Keratinocyte (primary cell): ENCODE data around the gene RAET1G. TPM values are rescaled to one million over a fixed set of nuclear protein-coding genes. Genes with fewer than 3 reads are reported as not detected.
"Not testable (repeated sequence)": the region's sequence is repeated elsewhere in the genome, so short reads cannot be mapped to it uniquely, and the experiment has no call there.

Source experiments
- DNase-seq: peaks from one replicate; pipeline ENCODE4 v3.0.0-alpha.2; 2011; ENCODE audit warnings: low read depth, missing footprints, low spot score
- FAIRE-seq: peaks from 2 replicates; lab custom pipeline; 2011; peaks lifted over from hg19 to GRCh38; lab: Jason Lieb, UNC
- H2AFZ ChIP-seq: 2 replicates; pipeline ENCODE4 v1.6.0; 2012; ENCODE audit warnings: low read length, control low read depth, inconsistent platforms; ENCODE audit not compliant: control insufficient read depth
- H3K27ac ChIP-seq: 2 replicates; pipeline ENCODE4 v1.5.1; 2011; ENCODE audit warnings: low read length; ENCODE audit not compliant: control insufficient read depth, insufficient read depth
- H3K27me3 ChIP-seq: 3 replicates; pipeline ENCODE4 v1.6.0; 2011; ENCODE audit warnings: low read length; ENCODE audit not compliant: control insufficient read depth, insufficient read depth; ENCODE audit errors: extremely low read depth
- H3K36me3 ChIP-seq, 2 experiments: 2 replicates in 1 of 2; 3 replicates in 1 of 2; pipeline ENCODE4 v1.5.1; 2011; ENCODE audit warnings: low read length in 2 of 2, mild to moderate bottlenecking in 1 of 2; ENCODE audit not compliant: control insufficient read depth in 2 of 2, insufficient read depth in 2 of 2; ENCODE audit errors: extremely low read depth in 1 of 2
- H3K4me1 ChIP-seq: 3 replicates; pipeline ENCODE4 v1.5.1; 2011; ENCODE audit warnings: low read length; ENCODE audit not compliant: control insufficient read depth, insufficient read depth; ENCODE audit errors: extremely low read depth
- H3K4me2 ChIP-seq: 3 replicates; pipeline ENCODE4 v1.6.0; 2011; ENCODE audit warnings: low read depth, low read length; ENCODE audit not compliant: control insufficient read depth, insufficient read depth; ENCODE audit errors: extremely low read depth
- H3K4me3 ChIP-seq, 3 experiments: fragments of 200-600 bp in 1 of 3; sonication (generic) in 1 of 3; 2 replicates in 2 of 3; 3 replicates in 1 of 3; pipeline ENCODE4 v1.5.1; 2011 to 2016; ENCODE audit warnings: low read length in 3 of 3, mild to moderate bottlenecking in 3 of 3, control low read depth in 2 of 3, inconsistent platforms in 1 of 3, low read depth in 1 of 3, mixed read lengths in 1 of 3, mixed run types in 1 of 3, moderate library complexity in 1 of 3; ENCODE audit not compliant: control insufficient read depth in 2 of 3, insufficient read depth in 2 of 3; ENCODE audit errors: extremely low read depth in 1 of 3
- H3K79me2 ChIP-seq: 2 replicates; pipeline ENCODE4 v1.6.0; 2012; ENCODE audit warnings: low read length; ENCODE audit not compliant: control insufficient read depth, insufficient read depth
- H3K9ac ChIP-seq: 3 replicates; pipeline ENCODE4 v1.6.0; 2011; ENCODE audit warnings: low read length; ENCODE audit not compliant: control insufficient read depth, insufficient read depth; ENCODE audit errors: extremely low read depth
- H3K9me1 ChIP-seq: 3 replicates; pipeline ENCODE4 v1.6.0; 2011; ENCODE audit warnings: low read length; ENCODE audit not compliant: control insufficient read depth, insufficient read depth; ENCODE audit errors: extremely low read depth
- H3K9me3 ChIP-seq: 2 replicates; pipeline ENCODE4 v1.5.1; 2012; ENCODE audit warnings: low read depth, low read length; ENCODE audit not compliant: control insufficient read depth
- H4K20me1 ChIP-seq: 3 replicates; pipeline ENCODE4 v1.6.0; 2011; ENCODE audit warnings: low read length; ENCODE audit not compliant: control insufficient read depth, insufficient read depth; ENCODE audit errors: extremely low read depth
- EZH2 ChIP-seq: IDR thresholded peaks from one replicate; pipeline ENCODE4 v1.6.1; 2012; ENCODE audit warnings: inconsistent platforms, mild to moderate bottlenecking, low read length, moderate library complexity
- dilution Hi-C: fragments of 300-500 bp; cut with MboI; formaldehyde crosslinking; loops from one replicate; pipeline ENCODE4 v1.7.0; 2020; ENCODE audit warnings: low sequenced_read_pairs; ENCODE audit not compliant: extremely low pct_ligation_motif_present
- polyA plus RNA-seq, 5 experiments: library from polyadenylated mRNA; depleted of rRNA in 3 of 5; stranded (reverse) in 3 of 5; stranded (forward) in 1 of 5; unstranded in 1 of 5; fragments of >200 nt; gene quantifications; 1 replicate in 1 of 5; 2 replicates in 3 of 5; 3 replicates in 1 of 5; pipeline versions ENCODE4 v1.2.1 to v1.2.3, GENCODE V29; 2011 to 2012; ENCODE audit warnings: missing spikeins in 2 of 5, low read depth in 1 of 5, low replicate concordance in 1 of 5
- TF ChIP-seq, protein P1 (sequence below), 3 experiments: IDR thresholded peaks in 1 of 3; conservative IDR thresholded peaks in 1 of 3; optimal IDR thresholded peaks in 1 of 3; 2 replicates in 2 of 3; 3 replicates in 1 of 3; pipeline versions ENCODE3 to v1.5.1; 2011; ENCODE audit warnings: low read length in 3 of 3, mild to moderate bottlenecking in 3 of 3, moderate library complexity in 2 of 3, control low read depth in 1 of 3, inconsistent platforms in 1 of 3; ENCODE audit not compliant: insufficient read depth in 2 of 3; ENCODE audit errors: extremely low read depth in 1 of 3

The RAET1G gene
- polyA plus RNA-seq, 1 donor (not counting 4 experiments of a cell fraction or from before 2014, with no cell fraction given): 16.4 TPM

DNA sequence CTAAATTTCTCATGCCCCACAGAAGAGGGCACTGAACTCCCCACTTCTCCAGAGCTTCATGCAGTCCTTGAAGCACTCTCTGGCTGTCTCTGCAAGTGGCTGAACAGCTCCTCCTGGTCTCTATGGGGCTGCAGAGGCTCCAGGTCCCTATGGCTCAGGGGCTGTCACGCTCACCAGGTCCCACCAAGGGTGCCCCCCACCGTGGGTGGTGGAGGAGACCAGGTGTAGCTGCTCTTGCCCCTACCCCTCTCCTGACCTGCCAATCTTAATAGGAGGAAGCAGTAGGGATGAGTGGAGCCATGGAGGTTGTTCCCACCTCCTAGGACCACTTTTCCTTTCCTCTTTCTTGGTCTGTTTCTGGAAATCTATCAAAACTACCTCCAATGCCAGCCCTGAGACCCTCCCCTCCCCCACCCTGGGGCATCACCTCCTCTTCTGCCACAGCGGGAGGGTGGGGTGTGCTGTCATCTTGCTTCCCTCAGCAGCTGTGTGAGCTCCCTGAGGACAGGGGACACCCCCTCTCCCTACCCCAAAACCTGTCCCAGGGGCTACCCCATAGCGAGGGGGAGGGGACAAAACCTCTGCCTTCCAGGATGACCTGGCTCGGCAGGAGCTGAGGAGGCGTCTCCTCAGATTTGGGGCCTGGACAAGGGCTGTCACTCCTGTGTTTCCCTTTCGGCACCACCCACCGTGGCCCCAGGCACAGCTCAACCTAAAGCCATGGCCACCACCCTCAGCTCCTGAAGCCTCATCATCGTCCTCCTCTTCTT is 13.0 kb downstream of the RAET1G start:
- no peak for FAIRE-seq
- Histone ChIP-seq H2AFZ (no peak overlapping the region), H3K9ac (no peak overlapping the region), H3K4me2 (no peak overlapping the region), H3K4me3 (no peak overlapping the region), H3K27me3 (no peaks in the 10 kb centered on the region), H3K4me1 (no peaks in the 10 kb centered on the region), H3K27ac (no peak overlapping the region), H3K79me2 (no peaks in the 10 kb centered on the region), H3K36me3 (no peaks in the 10 kb centered on the region), H3K9me1 (no peaks in the 10 kb centered on the region), H3K9me3 (peaks cover 1% of the 10 kb centered on the region), H4K20me1 (no peaks in the 10 kb centered on the region)
- no peak for TF ChIP-seq EZH2
- TF ChIP-seq, protein P1, sequence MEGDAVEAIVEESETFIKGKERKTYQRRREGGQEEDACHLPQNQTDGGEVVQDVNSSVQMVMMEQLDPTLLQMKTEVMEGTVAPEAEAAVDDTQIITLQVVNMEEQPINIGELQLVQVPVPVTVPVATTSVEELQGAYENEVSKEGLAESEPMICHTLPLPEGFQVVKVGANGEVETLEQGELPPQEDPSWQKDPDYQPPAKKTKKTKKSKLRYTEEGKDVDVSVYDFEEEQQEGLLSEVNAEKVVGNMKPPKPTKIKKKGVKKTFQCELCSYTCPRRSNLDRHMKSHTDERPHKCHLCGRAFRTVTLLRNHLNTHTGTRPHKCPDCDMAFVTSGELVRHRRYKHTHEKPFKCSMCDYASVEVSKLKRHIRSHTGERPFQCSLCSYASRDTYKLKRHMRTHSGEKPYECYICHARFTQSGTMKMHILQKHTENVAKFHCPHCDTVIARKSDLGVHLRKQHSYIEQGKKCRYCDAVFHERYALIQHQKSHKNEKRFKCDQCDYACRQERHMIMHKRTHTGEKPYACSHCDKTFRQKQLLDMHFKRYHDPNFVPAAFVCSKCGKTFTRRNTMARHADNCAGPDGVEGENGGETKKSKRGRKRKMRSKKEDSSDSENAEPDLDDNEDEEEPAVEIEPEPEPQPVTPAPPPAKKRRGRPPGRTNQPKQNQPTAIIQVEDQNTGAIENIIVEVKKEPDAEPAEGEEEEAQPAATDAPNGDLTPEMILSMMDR (optimal IDR thresholded peaks at IDR 0.05 in 1 of 3, IDR thresholded peaks at IDR 0.05 in 1 of 3, conservative IDR thresholded peaks at IDR 0.05 in 1 of 3; ENCODE audit: extremely low read depth in 1 of 3, insufficient read depth in 2 of 3, low read length in 3 of 3): no peak
- dilution Hi-C loops: no loop called here
- no peak for DNase-seq

DNA sequence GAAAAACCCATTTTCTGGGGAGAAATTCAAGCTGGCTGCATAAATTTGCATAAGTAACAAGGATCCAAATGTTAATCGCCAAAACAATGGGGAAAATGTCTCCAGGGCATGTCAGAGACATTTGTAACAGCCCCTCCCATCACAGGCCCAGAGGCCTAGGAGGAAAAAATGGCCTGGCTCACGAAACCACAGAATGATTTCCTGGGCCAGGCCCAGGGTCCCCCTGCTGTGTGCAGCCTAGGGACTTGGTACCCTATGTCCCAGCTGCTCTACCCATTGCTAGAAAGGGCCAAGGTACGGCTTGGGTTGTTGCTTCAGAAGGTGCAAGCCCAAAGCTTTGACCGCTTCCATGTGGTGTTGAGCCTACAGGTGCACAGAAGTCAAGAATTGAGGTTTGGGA is 14.4 kb downstream of the RAET1G start:
- dilution Hi-C loops, DNase-seq, H3K36me3 ChIP-seq, H2AFZ ChIP-seq, H3K9me3 ChIP-seq, H3K9ac ChIP-seq, H4K20me1 ChIP-seq, FAIRE-seq, H3K79me2 ChIP-seq, H3K4me3 ChIP-seq, H3K27me3 ChIP-seq, H3K9me1 ChIP-seq, H3K4me1 ChIP-seq, H3K4me2 ChIP-seq, H3K27ac ChIP-seq: not testable (repeated sequence)

DNA sequence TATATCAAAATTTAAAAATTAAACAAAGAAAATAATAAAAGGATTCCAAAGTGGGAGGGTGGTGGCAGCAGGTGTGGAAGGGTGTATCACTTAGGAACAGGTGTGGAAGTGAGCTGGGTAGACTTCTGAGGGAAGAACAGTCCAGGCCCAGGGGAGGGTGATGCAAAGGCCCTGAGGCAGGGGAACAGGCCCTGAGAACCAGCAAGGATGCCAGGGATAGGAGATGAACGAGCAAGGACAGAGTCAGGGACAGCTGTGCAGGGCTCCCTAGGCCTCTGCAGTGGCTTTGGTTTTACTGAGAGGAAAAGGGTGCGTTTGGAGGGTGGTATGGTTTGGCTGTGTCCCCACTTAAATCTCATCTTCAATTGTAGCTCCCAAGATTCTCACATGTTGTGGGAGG is 15.6 kb downstream of the RAET1G start:
- no peak overlapping the region for H3K27ac ChIP-seq
- H3K4me2 ChIP-seq: no peak overlapping the region
- no peaks in the 10 kb centered on the region for H3K4me1 ChIP-seq
- dilution Hi-C loops: no loop called here
- H3K9me1 ChIP-seq: no peaks in the 10 kb centered on the region
- DNase-seq (no peak), FAIRE-seq (no peak)
- no peak for TF ChIP-seq EZH2
- TF ChIP-seq, protein P1 (optimal IDR thresholded peaks at IDR 0.05 in 1 of 3, IDR thresholded peaks at IDR 0.05 in 1 of 3, conservative IDR thresholded peaks at IDR 0.05 in 1 of 3; ENCODE audit: extremely low read depth in 1 of 3, insufficient read depth in 2 of 3, low read length in 3 of 3): no peak
- no peaks in the 10 kb centered on the region for H3K79me2 ChIP-seq
- H4K20me1 ChIP-seq: no peaks in the 10 kb centered on the region
- no peaks in the 10 kb centered on the region for H3K27me3 ChIP-seq
- no peak overlapping the region for H2AFZ ChIP-seq
- H3K36me3 ChIP-seq: no peaks in the 10 kb centered on the region
- no peak overlapping the region for H3K9ac ChIP-seq
- H3K9me3 ChIP-seq: peaks cover 1% of the 10 kb centered on the region
- H3K4me3 ChIP-seq: no peak overlapping the region
